ENCODE data around the gene MRO.
A peak's percentile ranks its signal among the peaks of the same experiment; 100 is the strongest.

DNA sequence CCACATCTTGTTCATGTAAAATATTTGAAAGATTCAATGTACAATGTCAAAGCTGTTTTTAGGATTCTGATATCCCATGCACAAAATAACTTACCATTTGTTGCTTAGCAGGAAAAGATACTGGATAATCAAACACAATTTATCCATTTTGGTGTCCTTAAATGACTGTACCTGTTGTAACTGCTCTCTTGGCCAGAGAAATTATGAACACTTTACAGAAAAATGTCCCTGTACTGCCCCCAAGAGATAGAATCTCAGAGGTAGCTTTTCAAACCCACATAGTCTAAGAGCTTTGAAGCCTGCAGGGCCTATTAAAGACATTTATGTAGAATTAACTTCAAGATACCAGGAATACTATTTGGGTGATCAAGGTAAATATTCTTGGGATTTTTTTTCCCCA is 46.9 kb upstream of the MRO start:
- TF ChIP-seq ZNF24 (IDR thresholded peaks at IDR 0.05): no peak
- TF ChIP-seq, protein P1, sequence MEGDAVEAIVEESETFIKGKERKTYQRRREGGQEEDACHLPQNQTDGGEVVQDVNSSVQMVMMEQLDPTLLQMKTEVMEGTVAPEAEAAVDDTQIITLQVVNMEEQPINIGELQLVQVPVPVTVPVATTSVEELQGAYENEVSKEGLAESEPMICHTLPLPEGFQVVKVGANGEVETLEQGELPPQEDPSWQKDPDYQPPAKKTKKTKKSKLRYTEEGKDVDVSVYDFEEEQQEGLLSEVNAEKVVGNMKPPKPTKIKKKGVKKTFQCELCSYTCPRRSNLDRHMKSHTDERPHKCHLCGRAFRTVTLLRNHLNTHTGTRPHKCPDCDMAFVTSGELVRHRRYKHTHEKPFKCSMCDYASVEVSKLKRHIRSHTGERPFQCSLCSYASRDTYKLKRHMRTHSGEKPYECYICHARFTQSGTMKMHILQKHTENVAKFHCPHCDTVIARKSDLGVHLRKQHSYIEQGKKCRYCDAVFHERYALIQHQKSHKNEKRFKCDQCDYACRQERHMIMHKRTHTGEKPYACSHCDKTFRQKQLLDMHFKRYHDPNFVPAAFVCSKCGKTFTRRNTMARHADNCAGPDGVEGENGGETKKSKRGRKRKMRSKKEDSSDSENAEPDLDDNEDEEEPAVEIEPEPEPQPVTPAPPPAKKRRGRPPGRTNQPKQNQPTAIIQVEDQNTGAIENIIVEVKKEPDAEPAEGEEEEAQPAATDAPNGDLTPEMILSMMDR (IDR thresholded peaks at IDR 0.05 in 2 of 3, conservative IDR thresholded peaks at IDR 0.05 in 1 of 3; ENCODE audit: control insufficient read depth in 2 of 3, extremely low read depth in 1 of 3, insufficient read depth in 1 of 3, low read depth in 3 of 3, low read length in 3 of 3): peak; percentile 19 to 42 (median 32); a peak in 5 of 6 replicates
- no peak for TF ChIP-seq NFYB (IDR thresholded peaks at IDR 0.05; ENCODE audit: insufficient read depth, low read depth, low read length)
